Ascending aorta (tissue), 2 donors: ENCODE data around the gene XPO4. TPM values are rescaled to one million over a fixed set of nuclear protein-coding genes. Genes with fewer than 3 reads are reported as not detected.
"Not testable (repeated sequence)": the region's sequence is repeated elsewhere in the genome, so short reads cannot be mapped to it uniquely, and the experiment has no call there.

Experiments used
- DNase-seq, 2 donors: peaks; one replicate each; pipeline ENCODE4 v3.0.0-alpha.2; 2019; ENCODE audit warnings: low spot score in 2 of 2
- H3K27ac ChIP-seq, 2 donors: fragments of 200-600 bp; sonication (generic); one replicate each; pipeline ENCODE4 v1.5.1; 2016 to 2017; ENCODE audit warnings: mild to moderate bottlenecking in 1 of 2
- H3K27me3 ChIP-seq: fragments of 200-600 bp; sonication (generic); one replicate; pipeline ENCODE4 v1.5.1; 2017
- H3K36me3 ChIP-seq, 2 donors: fragments of 200-600 bp; sonication (generic); one replicate each; pipeline ENCODE4 v1.5.1; 2016
- H3K4me1 ChIP-seq, 2 donors: fragments of 200-600 bp; sonication (generic); one replicate each; pipeline ENCODE4 v1.5.1; 2016 to 2017; ENCODE audit warnings: mild to moderate bottlenecking in 1 of 2
- H3K4me3 ChIP-seq, 2 donors: fragments of 200-600 bp; sonication (generic); one replicate each; pipeline ENCODE4 v1.5.1; 2016 to 2017; ENCODE audit warnings: mild to moderate bottlenecking in 1 of 2
- H3K9me3 ChIP-seq, 2 donors: fragments of 200-600 bp; sonication (generic); one replicate each; pipeline ENCODE4 v1.5.1; 2016
- CTCF ChIP-seq, 3 experiments: fragments of 200-600 bp in 2 of 3; fragments of 450-650 bp in 1 of 3; sonication (generic) in 2 of 3; IDR thresholded peaks; one replicate each; pipeline ENCODE4 v1.5.1; 2016 to 2019; ENCODE audit warnings: antibody characterized with exemption in 3 of 3, mild to moderate bottlenecking in 1 of 3, moderate library complexity in 1 of 3
- intact Hi-C: fragments of 100-400 bp; cut with DNase I; formaldehyde crosslinking; loops from one replicate; pipeline ENCODE4 v1.15.1; 2023
- total RNA-seq: library from RNA; depleted of rRNA; stranded (reverse); fragments of >200 nt; gene quantifications from one replicate; pipeline ENCODE4 v1.1.0, GENCODE V29; 2016

The XPO4 gene
- total RNA-seq, 1 donor from 2014 or later, result 5.1 TPM

- H3K9me3 ChIP-seq, result peaks cover 0 to 60% of the 10 kb centered on the region in 2 donors
- TF ChIP-seq CTCF (IDR thresholded peaks at IDR 0.05), result no peak
- H3K27ac ChIP-seq, result no peak overlapping the region
- H3K4me1 ChIP-seq, result no peaks in the 10 kb centered on the region
- no peak overlapping the region for H3K4me3 ChIP-seq
- no peak for DNase-seq
- no peaks in the 10 kb centered on the region for H3K27me3 ChIP-seq
- peaks cover 3 to 45% of the 10 kb centered on the region in 2 donors for H3K36me3 ChIP-seq
- intact Hi-C loops, result no loop called here
These were observed 148.5 kb downstream of the XPO4 start for GRCh38 chr13:20754009-20754408.

DNA sequence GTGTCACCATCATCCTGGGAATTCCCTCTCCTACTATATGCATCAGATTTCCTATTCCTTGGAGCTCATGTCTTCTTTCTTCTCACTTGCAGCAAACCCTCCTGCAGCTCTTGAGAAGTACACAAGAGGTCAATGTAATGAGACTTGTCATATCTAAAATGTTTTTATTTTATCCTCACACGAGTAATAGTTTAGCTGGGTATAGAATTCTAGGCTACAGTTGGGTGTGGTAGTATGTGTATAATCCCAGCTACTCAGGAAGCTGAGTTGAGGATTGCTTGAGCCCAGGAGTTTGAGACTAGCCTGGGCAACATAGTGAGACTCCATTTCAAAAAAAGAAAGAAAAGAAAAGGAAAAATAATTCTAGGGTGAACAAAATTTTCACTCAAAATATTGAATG is 153.2 kb downstream of the XPO4 start:
- no peak for TF ChIP-seq CTCF (IDR thresholded peaks at IDR 0.05)
- Histone ChIP-seq H3K4me3 (no peak overlapping the region), H3K27me3 (no peaks in the 10 kb centered on the region), H3K36me3 (peaks cover 0 to 10% of the 10 kb centered on the region in 2 donors), H3K4me1 (no peaks in the 10 kb centered on the region), H3K9me3 (peaks cover 5 to 66% of the 10 kb centered on the region in 2 donors), H3K27ac (no peak overlapping the region)
- intact Hi-C loops, result no loop called here
- DNase-seq, result no peak

- H3K27ac ChIP-seq, DNase-seq, H3K4me1 ChIP-seq, H3K36me3 ChIP-seq, intact Hi-C loops, H3K27me3 ChIP-seq, H3K4me3 ChIP-seq: not testable (repeated sequence)
- peaks cover 5 to 29% of the 10 kb centered on the region in 2 donors for H3K9me3 ChIP-seq
These were observed 158.6 kb downstream of the XPO4 start for GRCh38 chr13:20743830-20744404.

GRCh38 chr13:20740021-20740420 is 162.5 kb downstream of the XPO4 start:
- no peaks in the 10 kb centered on the region for H3K27me3 ChIP-seq
- intact Hi-C loops, result no loop called here
- H3K36me3 ChIP-seq, result peaks cover 0 to 6% of the 10 kb centered on the region in 2 donors
- H3K9me3 ChIP-seq, result peaks cover 0 to 11% of the 10 kb centered on the region in 2 donors
- TF ChIP-seq CTCF (IDR thresholded peaks at IDR 0.05), result no peak
- no peaks in the 10 kb centered on the region for H3K4me1 ChIP-seq
- H3K27ac ChIP-seq, result no peak overlapping the region
- H3K4me3 ChIP-seq, result no peak overlapping the region
- no peak for DNase-seq

- Histone ChIP-seq H3K27ac (no peak overlapping the region), H3K27me3 (no peaks in the 10 kb centered on the region), H3K4me1 (no peaks in the 10 kb centered on the region), H3K9me3 (peaks cover 0 to 11% of the 10 kb centered on the region in 2 donors), H3K36me3 (peaks cover 0 to 6% of the 10 kb centered on the region in 2 donors), H3K4me3 (no peak overlapping the region)
- TF ChIP-seq CTCF (IDR thresholded peaks at IDR 0.05), result no peak
- no peak for DNase-seq
- intact Hi-C loops, result no loop called here
These were observed 163.9 kb downstream of the XPO4 start for GRCh38 chr13:20738616-20739015.

- H3K4me3 ChIP-seq, result no peak overlapping the region
- intact Hi-C loops, result no loop called here
- H3K4me1 ChIP-seq, result no peaks in the 10 kb centered on the region
- H3K27me3 ChIP-seq, result no peaks in the 10 kb centered on the region
- peaks cover 0 to 11% of the 10 kb centered on the region in 2 donors for H3K36me3 ChIP-seq
- DNase-seq, result no peak
- no peak overlapping the region for H3K27ac ChIP-seq
- no peaks in the 10 kb centered on the region for H3K9me3 ChIP-seq
- no peak for TF ChIP-seq CTCF (IDR thresholded peaks at IDR 0.05)
These were observed 172.6 kb downstream of the XPO4 start for GRCh38 chr13:20729633-20730585.
